Neural progenitor cell (in vitro differentiated cells): Measurements from ENCODE around the gene SPTBN4. TPM values are rescaled to one million over a fixed set of nuclear protein-coding genes. Genes with fewer than 3 reads are reported as not detected.
"Not testable (repeated sequence)": the region's sequence is repeated elsewhere in the genome, so short reads cannot be mapped to it uniquely, and the experiment has no call there.

Experiments used
- DNase-seq: peaks from one replicate; pipeline ENCODE4 v3.0.0-alpha.2; 2016; ENCODE audit warnings: low spot score
- H2AFZ ChIP-seq: fragments of 200-600 bp; sonication (generic); replicated peaks from 2 replicates; pipeline ENCODE4 v1.6.1; 2016; ENCODE audit warnings: antibody characterized with exemption
- H3F3A ChIP-seq: fragments of 200-600 bp; sonication (generic); 2 replicates; pipeline ENCODE4 v1.6.1; 2016; ENCODE audit warnings: antibody characterized with exemption, low read depth
- H3K27ac ChIP-seq: fragments of 200-600 bp; sonication (generic); 2 replicates; pipeline ENCODE4 v1.5.1; 2016; ENCODE audit warnings: mild to moderate bottlenecking
- H3K27me3 ChIP-seq: fragments of 200-600 bp; sonication (generic); 2 replicates; pipeline ENCODE4 v1.6.1; 2016; ENCODE audit warnings: mild to moderate bottlenecking, moderate library complexity
- H3K36me3 ChIP-seq: fragments of 200-600 bp; sonication (generic); 2 replicates; pipeline ENCODE4 v1.5.1; 2016
- H3K4me1 ChIP-seq: fragments of 200-600 bp; sonication (generic); 2 replicates; pipeline ENCODE4 v1.6.1; 2016; ENCODE audit warnings: mixed run types
- H3K4me2 ChIP-seq: fragments of 200-600 bp; sonication (generic); 2 replicates; pipeline ENCODE4 v1.6.1; 2016
- H3K4me3 ChIP-seq: fragments of 200-600 bp; sonication (generic); 2 replicates; pipeline ENCODE4 v1.5.1; 2016
- H3K79me2 ChIP-seq: fragments of 200-600 bp; sonication (generic); 2 replicates; pipeline ENCODE4 v1.6.1; 2016; ENCODE audit warnings: low read depth
- H3K9ac ChIP-seq: fragments of 200-600 bp; sonication (generic); 2 replicates; pipeline ENCODE4 v1.6.1; 2016
- H3K9me3 ChIP-seq: fragments of 200-600 bp; sonication (generic); 2 replicates; pipeline ENCODE4 v1.5.1; 2016; ENCODE audit warnings: low read depth
- H4K20me1 ChIP-seq: fragments of 200-600 bp; sonication (generic); 2 replicates; pipeline ENCODE4 v1.6.1; 2016; ENCODE audit warnings: low read depth
- H3K27ac Mint-ChIP-seq: 3 replicates; pipeline ENCODE4 v1.8.0; 2021; ENCODE audit warnings: mixed read lengths
- H3K27me3 Mint-ChIP-seq: 2 replicates; pipeline ENCODE4 v1.8.0; 2022; ENCODE audit warnings: low read depth, mild to moderate bottlenecking, inconsistent platforms, moderate library complexity, mixed read lengths; ENCODE audit not compliant: insufficient read depth
- H3K36me3 Mint-ChIP-seq: 3 replicates; pipeline ENCODE4 v1.8.0; 2021; ENCODE audit warnings: mixed read lengths
- H3K4me1 Mint-ChIP-seq: 3 replicates; pipeline ENCODE4 v1.8.0; 2021; ENCODE audit warnings: mixed read lengths
- H3K4me3 Mint-ChIP-seq: 3 replicates; pipeline ENCODE4 v1.8.0; 2021; ENCODE audit warnings: mild to moderate bottlenecking, moderate library complexity, mixed read lengths
- H3K9me3 Mint-ChIP-seq: 3 replicates; pipeline ENCODE4 v1.8.0; 2020; ENCODE audit warnings: mixed read lengths
- CTCF ChIP-seq: fragments of 200-600 bp; sonication (generic); IDR thresholded peaks from 2 replicates; pipeline ENCODE4 v1.5.1; 2017; ENCODE audit warnings: antibody characterized with exemption, mild to moderate bottlenecking
- EZH2 ChIP-seq: fragments of 200-600 bp; sonication (generic); IDR thresholded peaks from 2 replicates; pipeline ENCODE4 v1.6.1; 2017; ENCODE audit warnings: antibody characterized with exemption, mild to moderate bottlenecking, moderate library complexity
- EZH2phosphoT487 ChIP-seq: fragments of 200-600 bp; sonication (generic); IDR thresholded peaks from 2 replicates; pipeline ENCODE4 v1.6.1; 2017; ENCODE audit warnings: antibody characterized with exemption
- total RNA-seq: library from RNA; depleted of rRNA; stranded (reverse); fragments of >200 nt; gene quantifications from 2 replicates; pipeline ENCODE4 v1.2.3, GENCODE V29; 2015; ENCODE audit warnings: low replicate concordance

Gene SPTBN4
- total RNA-seq, 1 donor from 2014 or later, result 2.5 TPM

DNA sequence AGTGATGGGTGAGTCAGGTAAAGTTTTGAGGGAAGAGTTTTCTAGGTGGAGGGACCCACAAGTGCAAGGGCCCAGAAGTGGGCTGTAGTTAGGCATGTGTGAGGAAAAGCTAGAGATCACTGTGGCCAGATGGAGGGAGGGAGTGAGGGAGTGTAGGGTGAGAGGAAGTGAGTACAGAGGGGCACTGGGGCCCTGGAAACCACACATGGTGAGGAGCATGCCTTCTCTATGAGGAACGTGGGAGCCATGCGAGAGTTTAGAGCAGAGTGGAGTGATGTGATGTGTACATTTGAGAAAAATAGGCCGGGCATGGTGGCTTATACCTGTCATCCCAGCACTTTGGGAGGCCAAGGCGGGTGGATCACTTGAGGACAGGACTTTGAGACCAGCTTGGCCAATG lies 95.1 kb downstream of the SPTBN4 start:
- Histone ChIP-seq H3K4me2 (no peak overlapping the region), H3K4me1 (no peaks in the 10 kb centered on the region), H3K79me2 (no peaks in the 10 kb centered on the region), H3K36me3 (no peaks in the 10 kb centered on the region), H3K27me3 (peaks cover 83% of the 10 kb centered on the region), H2AFZ (no peak overlapping the region), H3K9me3 (no peaks in the 10 kb centered on the region), H3K4me3 (no peak overlapping the region), H3F3A (peaks cover under 1% of the 10 kb centered on the region), H3K9ac (no peak overlapping the region), H4K20me1 (no peaks in the 10 kb centered on the region), H3K27ac (no peak overlapping the region)
- Mint-ChIP-seq H3K36me3 (no peaks in the 10 kb centered on the region), H3K9me3 (no peaks in the 10 kb centered on the region), H3K4me1 (peaks cover 2% of the 10 kb centered on the region), H3K27me3 (peaks cover 47% of the 10 kb centered on the region), H3K4me3 (peak overlapping the region; percentile 27), H3K27ac (peak overlapping the region; percentile 21)
- no peak for DNase-seq
- TF ChIP-seq EZH2 (no peak), CTCF (no peak), EZH2phosphoT487 (no peak)

DNA sequence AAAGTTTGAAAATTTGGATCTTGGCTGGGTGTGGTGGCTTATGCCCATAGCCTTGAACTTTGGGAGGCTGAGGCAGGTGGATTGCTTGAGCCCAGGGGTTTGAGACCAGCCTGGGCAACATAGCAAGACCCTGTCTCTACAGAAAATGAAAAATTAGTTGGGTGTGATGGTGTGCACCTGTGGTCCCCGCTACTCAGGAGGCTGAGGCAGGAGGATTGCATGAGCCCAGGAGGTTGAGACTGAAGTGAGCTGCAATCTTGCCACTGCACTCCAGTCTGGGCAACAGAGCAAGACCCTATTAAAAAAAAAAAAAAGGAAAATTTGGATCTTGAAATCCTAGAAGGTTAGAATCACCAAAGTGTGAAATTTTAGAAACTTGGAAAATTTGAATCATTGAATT lies 97.7 kb downstream of the SPTBN4 start:
- H3F3A ChIP-seq, result peaks cover 19% of the 10 kb centered on the region
- not testable (repeated sequence) for H3K9me3 ChIP-seq, H3K79me2 ChIP-seq, H3K27ac Mint-ChIP-seq, H3K4me2 ChIP-seq, H3K27ac ChIP-seq, DNase-seq, H3K4me1 Mint-ChIP-seq, H3K4me1 ChIP-seq, H3K36me3 Mint-ChIP-seq, H3K4me3 ChIP-seq, H3K36me3 ChIP-seq, H3K4me3 Mint-ChIP-seq, H2AFZ ChIP-seq, H4K20me1 ChIP-seq, H3K9me3 Mint-ChIP-seq, H3K9ac ChIP-seq
- peaks cover 94% of the 10 kb centered on the region for H3K27me3 ChIP-seq
- H3K27me3 Mint-ChIP-seq, result peaks cover 53% of the 10 kb centered on the region

- Histone ChIP-seq H3F3A (peaks cover 19% of the 10 kb centered on the region), H3K9me3 (no peaks in the 10 kb centered on the region), H3K4me3 (no peak overlapping the region), H3K27ac (no peak overlapping the region), H3K9ac (no peak overlapping the region), H2AFZ (no peak overlapping the region), H3K36me3 (no peaks in the 10 kb centered on the region), H3K27me3 (peaks cover 94% of the 10 kb centered on the region), H3K4me2 (no peak overlapping the region), H4K20me1 (no peaks in the 10 kb centered on the region), H3K4me1 (no peaks in the 10 kb centered on the region), H3K79me2 (no peaks in the 10 kb centered on the region)
- peaks cover 56% of the 10 kb centered on the region for H3K27me3 Mint-ChIP-seq
- H3K4me3 Mint-ChIP-seq, result no peak overlapping the region
- H3K36me3 Mint-ChIP-seq, result no peaks in the 10 kb centered on the region
- DNase-seq, result no peak
- TF ChIP-seq CTCF (no peak), EZH2phosphoT487 (no peak), EZH2 (no peak)
- H3K4me1 Mint-ChIP-seq, result peaks cover 14% of the 10 kb centered on the region
- H3K27ac Mint-ChIP-seq, result no peak overlapping the region
- no peaks in the 10 kb centered on the region for H3K9me3 Mint-ChIP-seq
These were observed 98.6 kb downstream of the SPTBN4 start for GRCh38 chr19:40565355-40565754.

DNA sequence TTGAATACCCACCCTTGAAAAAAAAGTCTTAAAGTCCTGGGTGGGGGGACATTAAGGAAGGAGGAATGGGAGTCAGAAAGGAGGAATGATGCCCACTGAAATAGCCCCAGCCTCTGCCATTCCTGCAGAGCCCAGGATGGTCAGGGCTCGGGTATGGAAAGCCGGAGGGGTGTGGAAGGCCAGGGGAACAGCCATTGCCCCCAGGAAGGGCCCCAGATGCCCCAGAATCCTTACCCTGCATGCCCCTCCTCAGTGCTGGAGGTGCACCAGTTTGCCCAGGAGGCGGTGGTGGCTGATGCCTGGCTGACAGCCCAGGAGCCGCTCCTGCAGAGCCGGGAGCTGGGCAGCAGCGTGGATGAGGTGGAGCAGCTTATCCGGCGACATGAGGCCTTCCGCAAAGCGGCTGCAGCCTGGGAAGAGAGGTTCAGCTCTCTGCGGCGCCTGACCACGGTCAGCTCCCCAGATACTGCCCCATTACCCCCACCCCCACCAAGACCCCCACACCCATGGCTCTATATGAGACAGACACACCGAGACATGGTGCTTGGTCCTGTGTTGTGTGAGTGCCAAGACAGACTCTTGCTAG lies 99.2 kb downstream of the SPTBN4 start:
- Mint-ChIP-seq H3K4me1 (peaks cover 17% of the 10 kb centered on the region), H3K36me3 (no peaks in the 10 kb centered on the region), H3K9me3 (no peaks in the 10 kb centered on the region), H3K4me3 (peak overlapping the region; percentile 64), H3K27me3 (peaks cover 56% of the 10 kb centered on the region), H3K27ac (peak overlapping the region; percentile 50)
- no peak overlapping the region for H2AFZ ChIP-seq
- H3K27ac ChIP-seq, result no peak overlapping the region
- peaks cover 19% of the 10 kb centered on the region for H3F3A ChIP-seq
- no peaks in the 10 kb centered on the region for H4K20me1 ChIP-seq
- no peak overlapping the region for H3K9ac ChIP-seq
- H3K4me3 ChIP-seq, result no peak overlapping the region
- no peak for TF ChIP-seq CTCF
- TF ChIP-seq EZH2, result no peak
- no peak for TF ChIP-seq EZH2phosphoT487
- no peaks in the 10 kb centered on the region for H3K36me3 ChIP-seq
- peaks cover 88% of the 10 kb centered on the region for H3K27me3 ChIP-seq
- no peaks in the 10 kb centered on the region for H3K79me2 ChIP-seq
- H3K4me2 ChIP-seq, result no peak overlapping the region
- H3K9me3 ChIP-seq, result no peaks in the 10 kb centered on the region
- H3K4me1 ChIP-seq, result no peaks in the 10 kb centered on the region
- DNase-seq, result no peak
